Measurements from ENCODE around the gene NAE1. TPM values are rescaled to one million over a fixed set of nuclear protein-coding genes. Genes with fewer than 3 reads are reported as not detected.
"Not testable (repeated sequence)": the region's sequence is repeated elsewhere in the genome, so short reads cannot be mapped to it uniquely, and the experiment has no call there.

Gene NAE1
- 210 TPM for polyA plus RNA-seq (2013, experiment 1 of 4)
- polyA plus RNA-seq (2013, experiment 2 of 4): 214 TPM
- polyA plus RNA-seq (2013, experiment 3 of 4): 179 TPM
- polyA plus RNA-seq (2013, experiment 4 of 4): 185 TPM

- H3K4me3 ChIP-seq (ENCODE audit: insufficient read depth, low read depth, low read length): peak within 1 kb of the TSS; percentile 80
- no peaks in the 10 kb centered on the region for H3K9me3 ChIP-seq (ENCODE audit: control insufficient read depth, low read length)
- 1% methylated on average over 84 of the region's 84 CpGs for WGBS, 2 experiments
These were observed at the start of gene NAE1 for GRCh38 chr16:66830422-66831404. NAE1 (minus strand) TSS chr16:66830976; CDS start chr16:66830899, 77 bp downstream.

DNA sequence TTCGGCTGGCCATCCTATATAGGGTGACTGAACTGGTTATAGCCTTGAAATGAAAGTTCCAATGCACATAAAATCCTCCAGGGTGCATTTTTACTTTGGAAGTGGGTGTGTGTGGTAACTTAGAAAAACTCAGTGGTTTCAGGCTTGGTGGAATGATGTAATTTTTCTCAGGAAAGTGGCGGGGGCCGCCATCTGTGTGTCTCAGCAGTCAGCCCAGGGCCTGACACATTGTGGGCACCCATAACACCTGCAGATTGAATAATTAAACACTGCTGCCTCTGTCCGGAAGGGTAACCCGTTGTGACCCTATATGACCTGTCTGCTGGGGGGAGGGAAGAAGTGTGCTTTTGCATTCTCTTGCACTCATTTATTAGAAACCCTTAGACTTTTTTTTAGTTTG is 47.3 kb upstream of the NAE1 start:
- H3K36me3 ChIP-seq (ENCODE audit: control insufficient read depth, insufficient read depth, low read length): no peaks in the 10 kb centered on the region
- no peak overlapping the region for H3K27ac ChIP-seq (ENCODE audit: insufficient read depth, low read depth, low read length, poor library complexity, severe bottlenecking)
- WGBS, 2 experiments: 90 to 91% methylated on average over 5 of the region's 5 CpGs
- H3K4me1 ChIP-seq (ENCODE audit: control insufficient read depth, insufficient read depth, low read length): peaks cover 7% of the 10 kb centered on the region
- no peaks in the 10 kb centered on the region for H3K9me3 ChIP-seq (ENCODE audit: control insufficient read depth, low read length)
- peaks cover 10% of the 10 kb centered on the region for H3K27me3 ChIP-seq (ENCODE audit: control insufficient read depth, insufficient read depth, low read length, poor library complexity, severe bottlenecking)
- H3K4me3 ChIP-seq (ENCODE audit: insufficient read depth, low read depth, low read length): no peak overlapping the region

More at GRCh38 chr16:66830422-66831404, at the start of gene NAE1:
- Histone ChIP-seq H3K27me3 (ENCODE audit: control insufficient read depth, insufficient read depth, low read length, poor library complexity, severe bottlenecking) (no peaks in the 10 kb centered on the region), H3K4me1 (ENCODE audit: control insufficient read depth, insufficient read depth, low read length) (peaks cover 10% of the 10 kb centered on the region), H3K27ac (ENCODE audit: insufficient read depth, low read depth, low read length, poor library complexity, severe bottlenecking) (peak within 1 kb of the TSS; percentile 80), H3K36me3 (ENCODE audit: control insufficient read depth, insufficient read depth, low read length) (peaks cover 21% of the 10 kb centered on the region)

DNA sequence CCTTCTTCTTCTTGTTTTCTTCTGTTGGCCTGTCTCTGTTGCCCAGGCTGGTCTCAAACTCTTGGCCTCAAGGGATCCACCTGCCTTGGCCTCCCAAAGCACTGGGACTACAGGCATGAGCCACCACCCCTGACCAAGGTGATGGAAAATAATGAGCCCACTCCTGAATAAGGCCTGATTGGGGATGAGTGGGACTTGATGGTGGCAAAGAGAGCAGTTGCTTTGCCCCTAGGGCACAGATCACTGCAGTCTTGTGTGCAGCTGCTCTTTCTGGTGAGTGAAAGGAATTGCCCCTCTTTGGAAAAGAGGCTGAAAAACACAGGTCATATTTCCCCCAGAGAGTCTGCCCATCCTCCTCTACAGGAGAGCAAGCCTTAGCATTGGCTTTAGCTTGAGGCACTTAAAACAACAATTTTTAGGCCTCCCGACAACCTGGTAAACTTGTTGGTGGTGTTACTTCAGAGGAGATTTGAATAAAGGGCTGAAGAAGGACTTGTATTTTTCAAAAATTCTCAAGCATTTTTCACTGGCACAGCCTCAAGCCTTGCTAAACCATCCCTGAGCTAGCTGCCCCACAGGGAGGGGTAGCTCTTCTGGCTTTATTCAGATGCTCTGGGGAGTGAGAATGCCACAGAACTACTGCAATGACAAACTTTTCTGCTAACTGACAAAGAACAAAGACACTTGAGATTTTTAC is 43.5 kb upstream of the NAE1 start:
- H3K4me3 ChIP-seq (ENCODE audit: insufficient read depth, low read depth, low read length): no peak overlapping the region
- WGBS, 2 experiments: 0% methylated on average over 1 of the region's 1 CpG
- peaks cover 11% of the 10 kb centered on the region for H3K27me3 ChIP-seq (ENCODE audit: control insufficient read depth, insufficient read depth, low read length, poor library complexity, severe bottlenecking)
- H3K4me1 ChIP-seq (ENCODE audit: control insufficient read depth, insufficient read depth, low read length): no peaks in the 10 kb centered on the region
- no peak overlapping the region for H3K27ac ChIP-seq (ENCODE audit: insufficient read depth, low read depth, low read length, poor library complexity, severe bottlenecking)
- no peaks in the 10 kb centered on the region for H3K36me3 ChIP-seq (ENCODE audit: control insufficient read depth, insufficient read depth, low read length)
- no peaks in the 10 kb centered on the region for H3K9me3 ChIP-seq (ENCODE audit: control insufficient read depth, low read length)

GRCh38 chr16:66873685-66874055 is 42.9 kb upstream of the NAE1 start:
- no peaks in the 10 kb centered on the region for H3K9me3 ChIP-seq (ENCODE audit: control insufficient read depth, low read length)
- peaks cover 11% of the 10 kb centered on the region for H3K27me3 ChIP-seq (ENCODE audit: control insufficient read depth, insufficient read depth, low read length, poor library complexity, severe bottlenecking)
- no peak overlapping the region for H3K4me3 ChIP-seq (ENCODE audit: insufficient read depth, low read depth, low read length)
- no peak overlapping the region for H3K27ac ChIP-seq (ENCODE audit: insufficient read depth, low read depth, low read length, poor library complexity, severe bottlenecking)
- H3K4me1 ChIP-seq (ENCODE audit: control insufficient read depth, insufficient read depth, low read length): no peaks in the 10 kb centered on the region
- H3K36me3 ChIP-seq (ENCODE audit: control insufficient read depth, insufficient read depth, low read length): no peaks in the 10 kb centered on the region

GRCh38 chr16:66872943-66873684 is 42.3 kb upstream of the NAE1 start:
- no peak overlapping the region for H3K27ac ChIP-seq (ENCODE audit: insufficient read depth, low read depth, low read length, poor library complexity, severe bottlenecking)
- peak overlapping the region; percentile 19 for H3K4me3 ChIP-seq (ENCODE audit: insufficient read depth, low read depth, low read length)
- H3K36me3 ChIP-seq (ENCODE audit: control insufficient read depth, insufficient read depth, low read length): no peaks in the 10 kb centered on the region
- 9 to 10% methylated on average over 39 of the region's 39 CpGs for WGBS, 2 experiments
- peaks cover 11% of the 10 kb centered on the region for H3K27me3 ChIP-seq (ENCODE audit: control insufficient read depth, insufficient read depth, low read length, poor library complexity, severe bottlenecking)
- H3K4me1 ChIP-seq (ENCODE audit: control insufficient read depth, insufficient read depth, low read length): no peaks in the 10 kb centered on the region
- no peaks in the 10 kb centered on the region for H3K9me3 ChIP-seq (ENCODE audit: control insufficient read depth, low read length)

DNA sequence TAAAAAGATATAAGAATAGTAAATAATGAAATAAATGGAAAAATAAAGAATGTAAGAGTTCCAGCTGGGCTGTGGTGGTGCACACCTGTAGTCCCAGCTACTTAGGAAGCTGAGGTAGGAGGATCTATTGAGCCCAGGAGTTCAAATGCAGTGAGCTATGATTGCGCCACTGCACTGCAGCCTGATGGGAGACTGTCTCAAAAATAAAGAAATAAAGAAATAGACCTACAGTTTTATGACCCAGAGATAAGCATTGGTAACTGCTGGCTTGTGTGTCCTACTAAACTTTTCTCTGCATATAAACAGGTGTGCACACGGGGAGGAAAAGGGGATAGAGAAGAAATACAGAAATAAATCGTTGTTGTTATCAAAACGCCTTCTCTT is 41.8 kb upstream of the NAE1 start:
- WGBS, 2 experiments: 72 to 78% methylated on average over 4 of the region's 4 CpGs
- no peak overlapping the region for H3K4me3 ChIP-seq (ENCODE audit: insufficient read depth, low read depth, low read length)
- H3K27ac ChIP-seq (ENCODE audit: insufficient read depth, low read depth, low read length, poor library complexity, severe bottlenecking): no peak overlapping the region
- no peaks in the 10 kb centered on the region for H3K36me3 ChIP-seq (ENCODE audit: control insufficient read depth, insufficient read depth, low read length)
- no peaks in the 10 kb centered on the region for H3K4me1 ChIP-seq (ENCODE audit: control insufficient read depth, insufficient read depth, low read length)
- H3K9me3 ChIP-seq (ENCODE audit: control insufficient read depth, low read length): no peaks in the 10 kb centered on the region
- H3K27me3 ChIP-seq (ENCODE audit: control insufficient read depth, insufficient read depth, low read length, poor library complexity, severe bottlenecking): peaks cover 11% of the 10 kb centered on the region

GRCh38 chr16:66871840-66872239 is 41.1 kb upstream of the NAE1 start:
- no peak overlapping the region for H3K27ac ChIP-seq (ENCODE audit: insufficient read depth, low read depth, low read length, poor library complexity, severe bottlenecking)
- no peaks in the 10 kb centered on the region for H3K4me1 ChIP-seq (ENCODE audit: control insufficient read depth, insufficient read depth, low read length)
- H3K9me3 ChIP-seq (ENCODE audit: control insufficient read depth, low read length): no peaks in the 10 kb centered on the region
- WGBS, 2 experiments: 90 to 91% methylated on average over 3 of the region's 3 CpGs
- H3K36me3 ChIP-seq (ENCODE audit: control insufficient read depth, insufficient read depth, low read length): no peaks in the 10 kb centered on the region
- H3K27me3 ChIP-seq (ENCODE audit: control insufficient read depth, insufficient read depth, low read length, poor library complexity, severe bottlenecking): peaks cover 11% of the 10 kb centered on the region
- H3K4me3 ChIP-seq (ENCODE audit: insufficient read depth, low read depth, low read length): no peak overlapping the region

DNA sequence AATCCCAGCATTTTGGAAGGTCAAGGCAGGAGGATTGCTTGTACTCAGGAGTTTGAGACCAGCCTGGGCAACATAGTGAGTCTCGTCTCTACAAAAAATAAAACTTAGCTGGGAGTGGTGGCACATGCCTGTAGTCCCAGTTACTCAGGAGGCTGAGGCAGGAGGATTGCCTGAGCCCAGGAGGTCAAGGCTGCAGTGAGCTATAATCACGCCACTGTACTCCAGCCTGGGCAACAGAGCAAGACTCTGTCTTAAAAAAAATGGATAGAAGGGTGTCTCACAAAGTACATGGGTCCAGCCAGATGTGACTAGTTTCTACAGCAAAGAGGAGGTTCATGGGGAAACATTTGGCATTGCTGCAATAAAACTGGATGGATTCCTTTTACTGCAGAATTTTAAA is 40.6 kb upstream of the NAE1 start:
- WGBS, 2 experiments: 91 to 92% methylated on average over 2 of the region's 2 CpGs
- not testable (repeated sequence) for H3K9me3 ChIP-seq (ENCODE audit: control insufficient read depth, low read length); H3K4me1 ChIP-seq (ENCODE audit: control insufficient read depth, insufficient read depth, low read length)

GRCh38 chr16:66869424-66869823 is 38.6 kb upstream of the NAE1 start:
- no peak overlapping the region for H3K4me3 ChIP-seq (ENCODE audit: insufficient read depth, low read depth, low read length)
- peaks cover 11% of the 10 kb centered on the region for H3K27me3 ChIP-seq (ENCODE audit: control insufficient read depth, insufficient read depth, low read length, poor library complexity, severe bottlenecking)
- 86 to 89% methylated on average over 1 of the region's 1 CpG for WGBS, 2 experiments
- H3K27ac ChIP-seq (ENCODE audit: insufficient read depth, low read depth, low read length, poor library complexity, severe bottlenecking): no peak overlapping the region
- no peaks in the 10 kb centered on the region for H3K9me3 ChIP-seq (ENCODE audit: control insufficient read depth, low read length)
- H3K4me1 ChIP-seq (ENCODE audit: control insufficient read depth, insufficient read depth, low read length): no peaks in the 10 kb centered on the region
- no peaks in the 10 kb centered on the region for H3K36me3 ChIP-seq (ENCODE audit: control insufficient read depth, insufficient read depth, low read length)

More for the DNA sequence above, 40.6 kb upstream of the NAE1 start:
- H3K36me3 ChIP-seq (ENCODE audit: control insufficient read depth, insufficient read depth, low read length); H3K4me3 ChIP-seq (ENCODE audit: insufficient read depth, low read depth, low read length); H3K27ac ChIP-seq (ENCODE audit: insufficient read depth, low read depth, low read length, poor library complexity, severe bottlenecking): not testable (repeated sequence)
- peaks cover 11% of the 10 kb centered on the region for H3K27me3 ChIP-seq (ENCODE audit: control insufficient read depth, insufficient read depth, low read length, poor library complexity, severe bottlenecking)

GRCh38 chr16:66863707-66864106 is 32.9 kb upstream of the NAE1 start:
- Histone ChIP-seq H3K9me3 (ENCODE audit: control insufficient read depth, low read length) (no peaks in the 10 kb centered on the region), H3K36me3 (ENCODE audit: control insufficient read depth, insufficient read depth, low read length) (no peaks in the 10 kb centered on the region), H3K4me1 (ENCODE audit: control insufficient read depth, insufficient read depth, low read length) (peaks cover 2% of the 10 kb centered on the region), H3K27me3 (ENCODE audit: control insufficient read depth, insufficient read depth, low read length, poor library complexity, severe bottlenecking) (no peaks in the 10 kb centered on the region), H3K4me3 (ENCODE audit: insufficient read depth, low read depth, low read length) (no peak overlapping the region), H3K27ac (ENCODE audit: insufficient read depth, low read depth, low read length, poor library complexity, severe bottlenecking) (no peak overlapping the region)
